Measurements from ENCODE around the gene CCNDBP1. TPM values are rescaled to one million over a fixed set of nuclear protein-coding genes. Genes with fewer than 3 reads are reported as not detected.

Gene CCNDBP1
- total and polyA plus RNA-seq, 2 of the 8 experiments (the other 6 are each of a cell fraction or from before 2014, with no cell fraction given), result 23.4 to 29.0 TPM

DNA sequence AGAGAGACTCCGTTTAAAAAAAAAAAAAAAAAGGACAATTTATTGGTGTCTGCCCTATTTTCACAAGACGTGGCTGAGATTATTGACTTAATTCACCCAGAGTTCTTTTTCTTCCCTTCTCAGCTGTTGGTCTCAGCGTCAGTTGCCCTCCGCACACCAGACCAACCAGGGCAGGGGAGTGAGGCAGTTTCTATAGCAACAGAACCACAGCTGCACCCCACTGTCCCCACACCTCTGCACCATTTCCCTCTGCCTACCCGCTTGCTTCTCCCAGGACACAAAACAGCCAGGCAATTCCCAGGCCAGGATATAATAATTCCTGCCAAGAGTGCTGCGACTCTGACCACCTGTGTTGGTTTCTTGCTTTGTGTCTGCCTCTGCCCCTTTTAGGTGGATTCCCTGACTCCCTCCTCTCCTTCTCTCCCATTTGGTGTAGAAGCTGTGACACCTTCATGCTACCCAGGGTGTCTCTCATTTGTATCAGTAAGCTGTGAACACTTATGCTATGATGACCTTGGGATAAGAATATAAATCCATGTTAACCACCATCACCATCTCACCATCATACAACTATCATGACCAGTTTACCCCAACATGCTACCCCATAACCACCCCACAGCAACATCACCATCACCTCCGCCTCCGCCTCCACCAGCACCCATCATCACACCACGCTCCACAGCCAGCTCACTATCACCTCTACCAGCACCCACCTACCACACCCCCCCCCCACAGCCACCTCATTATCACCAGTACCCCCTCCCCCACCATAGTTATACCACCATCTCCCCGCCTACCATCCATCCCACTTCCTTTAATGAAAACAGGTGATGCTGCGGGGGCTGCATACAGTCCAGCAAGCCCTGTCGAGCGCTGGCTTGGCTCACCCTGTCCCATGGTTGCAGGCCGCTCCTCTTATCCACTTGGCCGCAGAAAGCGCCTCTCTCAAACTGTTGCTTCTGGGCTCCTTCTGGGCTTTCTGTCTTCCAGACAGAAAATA lies 35.0 kb downstream of the CCNDBP1 start (continued):
- TF ChIP-seq, protein P1, sequence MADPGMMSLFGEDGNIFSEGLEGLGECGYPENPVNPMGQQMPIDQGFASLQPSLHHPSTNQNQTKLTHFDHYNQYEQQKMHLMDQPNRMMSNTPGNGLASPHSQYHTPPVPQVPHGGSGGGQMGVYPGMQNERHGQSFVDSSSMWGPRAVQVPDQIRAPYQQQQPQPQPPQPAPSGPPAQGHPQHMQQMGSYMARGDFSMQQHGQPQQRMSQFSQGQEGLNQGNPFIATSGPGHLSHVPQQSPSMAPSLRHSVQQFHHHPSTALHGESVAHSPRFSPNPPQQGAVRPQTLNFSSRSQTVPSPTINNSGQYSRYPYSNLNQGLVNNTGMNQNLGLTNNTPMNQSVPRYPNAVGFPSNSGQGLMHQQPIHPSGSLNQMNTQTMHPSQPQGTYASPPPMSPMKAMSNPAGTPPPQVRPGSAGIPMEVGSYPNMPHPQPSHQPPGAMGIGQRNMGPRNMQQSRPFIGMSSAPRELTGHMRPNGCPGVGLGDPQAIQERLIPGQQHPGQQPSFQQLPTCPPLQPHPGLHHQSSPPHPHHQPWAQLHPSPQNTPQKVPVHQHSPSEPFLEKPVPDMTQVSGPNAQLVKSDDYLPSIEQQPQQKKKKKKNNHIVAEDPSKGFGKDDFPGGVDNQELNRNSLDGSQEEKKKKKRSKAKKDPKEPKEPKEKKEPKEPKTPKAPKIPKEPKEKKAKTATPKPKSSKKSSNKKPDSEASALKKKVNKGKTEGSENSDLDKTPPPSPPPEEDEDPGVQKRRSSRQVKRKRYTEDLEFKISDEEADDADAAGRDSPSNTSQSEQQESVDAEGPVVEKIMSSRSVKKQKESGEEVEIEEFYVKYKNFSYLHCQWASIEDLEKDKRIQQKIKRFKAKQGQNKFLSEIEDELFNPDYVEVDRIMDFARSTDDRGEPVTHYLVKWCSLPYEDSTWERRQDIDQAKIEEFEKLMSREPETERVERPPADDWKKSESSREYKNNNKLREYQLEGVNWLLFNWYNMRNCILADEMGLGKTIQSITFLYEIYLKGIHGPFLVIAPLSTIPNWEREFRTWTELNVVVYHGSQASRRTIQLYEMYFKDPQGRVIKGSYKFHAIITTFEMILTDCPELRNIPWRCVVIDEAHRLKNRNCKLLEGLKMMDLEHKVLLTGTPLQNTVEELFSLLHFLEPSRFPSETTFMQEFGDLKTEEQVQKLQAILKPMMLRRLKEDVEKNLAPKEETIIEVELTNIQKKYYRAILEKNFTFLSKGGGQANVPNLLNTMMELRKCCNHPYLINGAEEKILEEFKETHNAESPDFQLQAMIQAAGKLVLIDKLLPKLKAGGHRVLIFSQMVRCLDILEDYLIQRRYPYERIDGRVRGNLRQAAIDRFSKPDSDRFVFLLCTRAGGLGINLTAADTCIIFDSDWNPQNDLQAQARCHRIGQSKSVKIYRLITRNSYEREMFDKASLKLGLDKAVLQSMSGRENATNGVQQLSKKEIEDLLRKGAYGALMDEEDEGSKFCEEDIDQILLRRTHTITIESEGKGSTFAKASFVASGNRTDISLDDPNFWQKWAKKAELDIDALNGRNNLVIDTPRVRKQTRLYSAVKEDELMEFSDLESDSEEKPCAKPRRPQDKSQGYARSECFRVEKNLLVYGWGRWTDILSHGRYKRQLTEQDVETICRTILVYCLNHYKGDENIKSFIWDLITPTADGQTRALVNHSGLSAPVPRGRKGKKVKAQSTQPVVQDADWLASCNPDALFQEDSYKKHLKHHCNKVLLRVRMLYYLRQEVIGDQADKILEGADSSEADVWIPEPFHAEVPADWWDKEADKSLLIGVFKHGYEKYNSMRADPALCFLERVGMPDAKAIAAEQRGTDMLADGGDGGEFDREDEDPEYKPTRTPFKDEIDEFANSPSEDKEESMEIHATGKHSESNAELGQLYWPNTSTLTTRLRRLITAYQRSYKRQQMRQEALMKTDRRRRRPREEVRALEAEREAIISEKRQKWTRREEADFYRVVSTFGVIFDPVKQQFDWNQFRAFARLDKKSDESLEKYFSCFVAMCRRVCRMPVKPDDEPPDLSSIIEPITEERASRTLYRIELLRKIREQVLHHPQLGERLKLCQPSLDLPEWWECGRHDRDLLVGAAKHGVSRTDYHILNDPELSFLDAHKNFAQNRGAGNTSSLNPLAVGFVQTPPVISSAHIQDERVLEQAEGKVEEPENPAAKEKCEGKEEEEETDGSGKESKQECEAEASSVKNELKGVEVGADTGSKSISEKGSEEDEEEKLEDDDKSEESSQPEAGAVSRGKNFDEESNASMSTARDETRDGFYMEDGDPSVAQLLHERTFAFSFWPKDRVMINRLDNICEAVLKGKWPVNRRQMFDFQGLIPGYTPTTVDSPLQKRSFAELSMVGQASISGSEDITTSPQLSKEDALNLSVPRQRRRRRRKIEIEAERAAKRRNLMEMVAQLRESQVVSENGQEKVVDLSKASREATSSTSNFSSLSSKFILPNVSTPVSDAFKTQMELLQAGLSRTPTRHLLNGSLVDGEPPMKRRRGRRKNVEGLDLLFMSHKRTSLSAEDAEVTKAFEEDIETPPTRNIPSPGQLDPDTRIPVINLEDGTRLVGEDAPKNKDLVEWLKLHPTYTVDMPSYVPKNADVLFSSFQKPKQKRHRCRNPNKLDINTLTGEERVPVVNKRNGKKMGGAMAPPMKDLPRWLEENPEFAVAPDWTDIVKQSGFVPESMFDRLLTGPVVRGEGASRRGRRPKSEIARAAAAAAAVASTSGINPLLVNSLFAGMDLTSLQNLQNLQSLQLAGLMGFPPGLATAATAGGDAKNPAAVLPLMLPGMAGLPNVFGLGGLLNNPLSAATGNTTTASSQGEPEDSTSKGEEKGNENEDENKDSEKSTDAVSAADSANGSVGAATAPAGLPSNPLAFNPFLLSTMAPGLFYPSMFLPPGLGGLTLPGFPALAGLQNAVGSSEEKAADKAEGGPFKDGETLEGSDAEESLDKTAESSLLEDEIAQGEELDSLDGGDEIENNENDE (IDR thresholded peaks at IDR 0.05; ENCODE audit: insufficient replicate concordance, low read length), result no peak
- no peak for TF ChIP-seq FOSL1 (IDR thresholded peaks at IDR 0.05; ENCODE audit: insufficient read depth, low read depth, low read length)
- TF ChIP-seq KDM5A (IDR thresholded peaks at IDR 0.05; ENCODE audit: low read length), result no peak
- TF ChIP-seq SP1 (IDR thresholded peaks at IDR 0.05; ENCODE audit: low read depth, low read length), result no peak
- no peak for TF ChIP-seq TEAD4 (IDR thresholded peaks at IDR 0.05; ENCODE audit: low read depth, low read length)

Measured in H1 (cell line).